H9 (cell line): ENCODE measurements around the gene WDR31. TPM values are rescaled to one million over a fixed set of nuclear protein-coding genes. Genes with fewer than 3 reads are reported as not detected.

Source experiments
- DNase-seq: peaks from one replicate; pipeline ENCODE4 v3.0.0-alpha.2; 2017
- H2AFZ ChIP-seq: one replicate; pipeline ENCODE4 v1.6.1; 2013; ENCODE audit warnings: mild to moderate bottlenecking, low read length, control low read depth, moderate library complexity
- H2AK5ac ChIP-seq: 2 replicates; pipeline ENCODE4 v1.6.1; 2013; ENCODE audit warnings: low read length, control low read depth, mixed read lengths; ENCODE audit not compliant: insufficient read length
- H2BK120ac ChIP-seq: one replicate; pipeline ENCODE4 v1.6.1; 2013; ENCODE audit warnings: low read depth, mild to moderate bottlenecking, low read length, control low read depth, inconsistent platforms; ENCODE audit not compliant: poor library complexity, severe bottlenecking
- H2BK12ac ChIP-seq: 2 replicates; pipeline ENCODE4 v1.6.1; 2013; ENCODE audit warnings: low read length, control low read depth, mixed read lengths, low read depth; ENCODE audit not compliant: insufficient read length
- H2BK15ac ChIP-seq: 2 replicates; pipeline ENCODE4 v1.6.1; 2013; ENCODE audit warnings: low read depth, low read length, control low read depth
- H2BK20ac ChIP-seq: one replicate; pipeline ENCODE4 v1.6.1; 2013; ENCODE audit warnings: low read depth, mild to moderate bottlenecking, low read length, control low read depth, inconsistent platforms; ENCODE audit not compliant: poor library complexity, severe bottlenecking
- H2BK5ac ChIP-seq: 2 replicates; pipeline ENCODE4 v1.6.1; 2013; ENCODE audit warnings: low read length, control low read depth, mixed read lengths; ENCODE audit not compliant: insufficient read length
- H3K14ac ChIP-seq: 2 replicates; pipeline ENCODE4 v1.6.1; 2013; ENCODE audit warnings: low read length, control low read depth; ENCODE audit not compliant: insufficient read depth
- H3K18ac ChIP-seq: 2 replicates; pipeline ENCODE4 v1.6.1; 2013; ENCODE audit warnings: low read depth, mild to moderate bottlenecking, mixed read lengths, low read length, control low read depth; ENCODE audit not compliant: insufficient read length
- H3K23ac ChIP-seq: 2 replicates; pipeline ENCODE4 v1.6.1; 2013; ENCODE audit warnings: low read length, control low read depth, mixed read lengths, low read depth; ENCODE audit not compliant: insufficient read length
- H3K23me2 ChIP-seq: 2 replicates; pipeline ENCODE4 v1.6.1; 2013; ENCODE audit warnings: low read depth, mild to moderate bottlenecking, mixed read lengths, low read length, control low read depth; ENCODE audit not compliant: insufficient read length, poor library complexity, severe bottlenecking
- H3K27ac ChIP-seq: 2 replicates; pipeline ENCODE4 v1.5.1; 2013; ENCODE audit warnings: low read length, control low read depth, mixed read lengths, low read depth; ENCODE audit not compliant: insufficient read length
- H3K27me3 ChIP-seq: 2 replicates; pipeline ENCODE4 v1.6.1; 2013; ENCODE audit warnings: low read length, control low read depth, inconsistent platforms; ENCODE audit not compliant: insufficient read depth
- H3K4ac ChIP-seq: 2 replicates; pipeline ENCODE4 v1.6.1; 2013; ENCODE audit warnings: low read depth, mild to moderate bottlenecking, control low read depth, inconsistent platforms, low read length, moderate library complexity
- H3K4me1 ChIP-seq: 2 replicates; pipeline ENCODE4 v1.6.1; 2013; ENCODE audit warnings: low read length, control low read depth, inconsistent platforms; ENCODE audit not compliant: insufficient read depth
- H3K4me2 ChIP-seq: 2 replicates; pipeline ENCODE4 v1.6.1; 2013; ENCODE audit warnings: low read length, control low read depth, mixed read lengths; ENCODE audit not compliant: insufficient read length, insufficient read depth
- H3K56ac ChIP-seq: 2 replicates; pipeline ENCODE4 v1.6.1; 2013; ENCODE audit warnings: low read depth, mild to moderate bottlenecking, mixed read lengths, low read length, control low read depth; ENCODE audit not compliant: insufficient read length
- H3K79me1 ChIP-seq: 2 replicates; pipeline ENCODE4 v1.6.1; 2013; ENCODE audit warnings: low read depth, mild to moderate bottlenecking, moderate library complexity, low read length, control low read depth, inconsistent platforms; ENCODE audit not compliant: insufficient read depth, poor library complexity, severe bottlenecking
- H3K79me2 ChIP-seq: 2 replicates; pipeline ENCODE4 v1.6.1; 2013; ENCODE audit warnings: low read length, control low read depth, inconsistent platforms; ENCODE audit not compliant: insufficient read depth
- H3K9ac ChIP-seq: 2 replicates; pipeline ENCODE4 v1.6.1; 2013; ENCODE audit warnings: low read length, control low read depth, mixed read lengths; ENCODE audit not compliant: insufficient read length; ENCODE audit errors: extremely low read depth
- H3K9me3 ChIP-seq: one replicate; pipeline ENCODE4 v1.6.1; 2013; ENCODE audit warnings: low read depth, low read length, inconsistent platforms; ENCODE audit not compliant: control insufficient read depth
- H3T11ph ChIP-seq: one replicate; pipeline ENCODE4 v1.6.1; 2013; ENCODE audit warnings: mild to moderate bottlenecking, low read length, control low read depth, inconsistent platforms
- H4K20me1 ChIP-seq: one replicate; pipeline ENCODE4 v1.6.1; 2013; ENCODE audit not compliant: control insufficient read depth, insufficient read length, insufficient read depth
- H4K5ac ChIP-seq: 2 replicates; pipeline ENCODE4 v1.6.1; 2013; ENCODE audit warnings: low read depth, mild to moderate bottlenecking, mixed read lengths, low read length, control low read depth; ENCODE audit not compliant: insufficient read length
- H4K8ac ChIP-seq: replicated peaks from 2 replicates; pipeline ENCODE4 v1.6.1; 2013; ENCODE audit warnings: low read length, control low read depth, mixed read lengths, low read depth; ENCODE audit not compliant: insufficient read length
- H4K91ac ChIP-seq: 2 replicates; pipeline ENCODE4 v1.6.1; 2013; ENCODE audit warnings: low read depth, mild to moderate bottlenecking, moderate library complexity, mixed read lengths, low read length, control low read depth; ENCODE audit not compliant: insufficient read length
- H3K27ac Mint-ChIP-seq, 3 experiments: 2 replicates in 2 of 3; 3 replicates in 1 of 3; pipeline ENCODE4 v1.8.0; 2020 to 2021; ENCODE audit warnings: mixed read lengths in 3 of 3, mild to moderate bottlenecking in 1 of 3, moderate library complexity in 1 of 3
- H3K27me3 Mint-ChIP-seq: 2 replicates; pipeline ENCODE4 v1.8.0; 2021; ENCODE audit warnings: low read depth, mild to moderate bottlenecking, moderate library complexity, mixed read lengths
- H3K36me3 Mint-ChIP-seq, 3 experiments: 2 replicates in 2 of 3; 3 replicates in 1 of 3; pipeline ENCODE4 v1.8.0; 2020 to 2021; ENCODE audit warnings: low read depth in 3 of 3, mixed read lengths in 3 of 3; ENCODE audit not compliant: insufficient read depth in 1 of 3
- H3K4me1 Mint-ChIP-seq, 2 experiments: 2 replicates each; pipeline ENCODE4 v1.8.0; 2020; ENCODE audit warnings: mixed read lengths in 2 of 2
- H3K4me3 Mint-ChIP-seq, 2 experiments: 2 replicates in 1 of 2; 3 replicates in 1 of 2; pipeline ENCODE4 v1.8.0; 2020 to 2021; ENCODE audit warnings: mild to moderate bottlenecking in 2 of 2, mixed read lengths in 2 of 2, moderate library complexity in 1 of 2
- H3K9me3 Mint-ChIP-seq, 2 experiments: 2 replicates in 1 of 2; 3 replicates in 1 of 2; pipeline ENCODE4 v1.8.0; 2020; ENCODE audit warnings: mild to moderate bottlenecking in 2 of 2, mixed read lengths in 2 of 2, moderate library complexity in 1 of 2
- CTCF ChIP-seq: fragments of 200-600 bp; sonication (generic); conservative IDR thresholded peaks from 3 replicates; pipeline ENCODE4 v1.8.0; 2021; ENCODE audit warnings: antibody characterized with exemption, mild to moderate bottlenecking
- WGBS: extraction: QIAGEN DNeasy Blood & Tissue Kit; methylation state at CpG from one replicate; pipeline ENCODE4 v1.1.7; 2013; ENCODE audit warnings: missing lambda C conversion rate, low lambda C conversion rate, mixed read lengths; ENCODE audit not compliant: insufficient read length; ENCODE audit errors: extremely low coverage; 5-methylcytosine and 5-hydroxymethylcytosine counted together
- total RNA-seq: library from RNA; stranded (reverse); gene quantifications from 2 replicates; pipeline ENCODE4 v1.2.1, GENCODE V29; 2021

Gene WDR31
- total RNA-seq, 1 experiment from 2014 or later, result 0.72 TPM

GRCh38 chr9:113348437-113348836, 8.4 kb upstream of the WDR31 start:
- Mint-ChIP-seq H3K36me3 (no peaks in the 10 kb centered on the region; a peak in 1 of 7 replicates), H3K27ac (no peak overlapping the region), H3K4me3 (peak overlapping the region in 1 of 2 experiments; percentile 60; a peak in 2 of 5 replicates), H3K4me1 (peaks cover 20 to 21% of the 10 kb centered on the region in 2 experiments), H3K9me3 (no peaks in the 10 kb centered on the region), H3K27me3 (peaks cover 50% of the 10 kb centered on the region)
- Histone ChIP-seq H3K79me2 (no peaks in the 10 kb centered on the region), H3K4ac (no peak overlapping the region), H3K9ac (no peak overlapping the region), H2BK12ac (no peak overlapping the region), H4K20me1 (no peaks in the 10 kb centered on the region), H3K9me3 (no peaks in the 10 kb centered on the region), H3T11ph (no peak overlapping the region), H3K79me1 (no peaks in the 10 kb centered on the region), H2BK5ac (no peak overlapping the region), H3K23ac (no peak overlapping the region), H3K18ac (no peak overlapping the region), H4K8ac (no peak overlapping the region), H4K91ac (no peak overlapping the region), H3K14ac (no peak overlapping the region), H4K5ac (no peak overlapping the region), H3K56ac (no peak overlapping the region), H3K4me1 (peaks cover 2% of the 10 kb centered on the region; the same call in 1 of the 2 replicates), H2BK120ac (no peak overlapping the region), H2BK20ac (no peak overlapping the region), H3K27me3 (no peaks in the 10 kb centered on the region), H2BK15ac (no peak overlapping the region), H3K4me2 (no peak overlapping the region), H2AFZ (no peak overlapping the region), H2AK5ac (no peak overlapping the region), H3K23me2 (peaks cover 9% of the 10 kb centered on the region), H3K27ac (no peak overlapping the region)
- no peak for TF ChIP-seq CTCF
- DNase-seq, result no peak
- no CpG with 5 or more reads among the region's 3 CpGs for WGBS
